BLaER1 (cell line): ENCODE measurements around the gene C14orf132.

Experiments used
- H3K27ac ChIP-seq: shearing (Covaris generic); formaldehyde crosslinking; 2 replicates; pipeline ENCODE4 v1.8.1; 2022
- H3K27me3 ChIP-seq: shearing (Covaris generic); formaldehyde crosslinking; 2 replicates; pipeline ENCODE4 v1.8.1; 2022
- H3K36me3 ChIP-seq: shearing (Covaris generic); formaldehyde crosslinking; 2 replicates; pipeline ENCODE4 v1.8.1; 2022
- H3K4me1 ChIP-seq: shearing (Covaris generic); formaldehyde crosslinking; 2 replicates; pipeline ENCODE4 v1.8.1; 2022
- H3K4me2 ChIP-seq: shearing (Covaris generic); formaldehyde crosslinking; 2 replicates; pipeline ENCODE4 v1.8.1; 2022
- H3K4me3 ChIP-seq: shearing (Covaris generic); formaldehyde crosslinking; 2 replicates; pipeline ENCODE4 v1.8.1; 2022
- H3K9ac ChIP-seq: shearing (Covaris generic); formaldehyde crosslinking; 2 replicates; pipeline ENCODE4 v1.8.1; 2022
- H3K9me3 ChIP-seq: shearing (Covaris generic); formaldehyde crosslinking; 2 replicates; pipeline ENCODE4 v1.8.1; 2022
- H4K20me1 ChIP-seq: shearing (Covaris generic); formaldehyde crosslinking; 2 replicates; pipeline ENCODE4 v1.8.1; 2022
- Cebpa-rat ChIP-seq: shearing (Covaris generic); IDR thresholded peaks from 2 replicates; pipeline ENCODE4 v1.8.1; 2022

C14orf132 gene

DNA sequence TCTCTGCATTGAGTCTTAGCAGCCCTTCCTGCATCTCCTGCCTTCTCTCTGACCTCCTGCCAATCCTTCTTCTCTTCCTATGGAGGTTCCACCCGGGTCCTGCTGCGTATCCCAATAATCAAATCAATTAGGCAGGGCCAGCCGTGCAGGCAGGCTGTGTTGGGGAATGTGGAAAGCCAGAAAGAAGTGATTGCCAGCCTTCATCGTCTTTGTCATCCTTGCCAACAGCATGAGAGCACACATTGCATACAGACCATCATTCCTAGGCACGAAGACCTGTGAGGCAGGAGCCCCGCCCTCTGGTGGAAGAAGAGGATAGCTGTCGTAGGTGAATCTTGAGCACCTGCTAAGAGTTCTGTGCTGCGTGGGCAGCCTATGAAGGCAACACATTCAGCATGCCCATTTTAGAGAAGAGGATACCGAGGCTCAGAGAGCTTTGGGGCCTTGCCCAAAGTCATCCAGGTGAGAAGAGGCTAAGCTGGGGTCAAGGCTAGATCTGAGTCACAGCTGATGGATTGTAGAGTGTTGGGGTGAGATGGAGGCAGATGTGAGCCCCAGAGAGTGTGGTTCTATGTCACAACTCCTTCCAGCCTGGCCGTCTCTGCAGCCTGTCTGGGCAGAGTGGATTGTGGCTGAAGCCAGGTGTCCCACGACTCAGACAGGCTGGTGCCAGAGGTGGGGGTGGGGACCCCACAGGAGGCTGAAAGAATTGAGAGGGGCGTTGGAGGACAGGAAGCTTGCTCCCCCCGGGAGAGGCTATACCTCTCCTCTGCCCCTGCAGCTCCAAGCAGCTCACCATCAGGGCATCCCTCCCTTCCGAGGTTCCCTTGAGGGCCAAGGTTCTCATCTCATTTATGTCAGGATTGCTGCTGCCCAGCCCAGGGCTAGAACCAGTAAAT is 12.7 kb downstream of the C14orf132 start:
- peak overlapping the region; percentile 41 for H3K4me2 ChIP-seq
- H3K27ac ChIP-seq = no peak overlapping the region
- H3K4me1 ChIP-seq = peaks cover 62% of the 10 kb centered on the region
- H4K20me1 ChIP-seq = peaks cover 89% of the 10 kb centered on the region
- no peaks in the 10 kb centered on the region for H3K27me3 ChIP-seq
- no peak overlapping the region for H3K4me3 ChIP-seq
- H3K9me3 ChIP-seq = no peaks in the 10 kb centered on the region
- TF ChIP-seq Cebpa-rat = no peak
- no peak overlapping the region for H3K9ac ChIP-seq
- H3K36me3 ChIP-seq = peaks cover 51% of the 10 kb centered on the region

DNA sequence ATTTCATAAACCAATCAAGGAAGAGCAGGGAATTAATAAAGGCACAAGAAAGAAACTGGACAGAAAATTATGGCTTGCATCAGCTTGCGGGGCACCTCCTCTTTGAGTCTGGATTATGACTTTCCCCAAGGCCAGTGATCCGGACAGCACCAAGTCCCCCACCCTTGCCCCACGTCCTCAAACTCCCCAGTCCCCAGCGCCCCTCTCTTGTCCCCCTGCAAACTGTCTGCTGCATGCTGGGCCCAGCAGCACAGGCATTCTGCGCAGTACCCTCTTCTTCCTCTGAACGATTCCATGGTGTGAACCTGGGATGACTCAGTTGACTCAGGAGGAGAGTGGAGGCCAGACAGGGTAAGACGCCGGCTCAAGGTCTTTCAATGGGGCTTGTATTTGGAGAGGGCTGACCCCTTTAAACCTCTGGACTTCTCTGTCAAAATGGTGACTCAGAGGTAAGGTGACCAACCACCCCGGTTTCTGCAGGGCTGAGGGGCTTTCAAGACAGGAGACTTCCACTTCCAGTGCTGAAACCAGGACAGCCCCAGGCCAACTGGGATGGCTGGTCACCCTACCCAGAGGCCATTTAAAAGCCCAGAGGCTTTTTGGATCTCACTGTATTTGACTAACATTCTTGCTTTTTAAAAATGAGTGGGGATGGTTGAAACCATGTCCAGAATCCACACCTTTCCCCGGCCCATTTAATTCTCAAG is 13.5 kb downstream of the C14orf132 start:
- Histone ChIP-seq H3K9me3 (no peaks in the 10 kb centered on the region), H4K20me1 (peaks cover 89% of the 10 kb centered on the region), H3K27ac (peak overlapping the region; percentile 60; the same call in 1 of the 2 replicates), H3K4me3 (no peak overlapping the region), H3K4me1 (peaks cover 63% of the 10 kb centered on the region), H3K9ac (0 out of 2 replicates have a peak overlapping the region, but pooled peaks have one; percentile 53), H3K27me3 (no peaks in the 10 kb centered on the region), H3K4me2 (peak overlapping the region; percentile 71), H3K36me3 (peaks cover 54% of the 10 kb centered on the region)
- no peak for TF ChIP-seq Cebpa-rat

DNA sequence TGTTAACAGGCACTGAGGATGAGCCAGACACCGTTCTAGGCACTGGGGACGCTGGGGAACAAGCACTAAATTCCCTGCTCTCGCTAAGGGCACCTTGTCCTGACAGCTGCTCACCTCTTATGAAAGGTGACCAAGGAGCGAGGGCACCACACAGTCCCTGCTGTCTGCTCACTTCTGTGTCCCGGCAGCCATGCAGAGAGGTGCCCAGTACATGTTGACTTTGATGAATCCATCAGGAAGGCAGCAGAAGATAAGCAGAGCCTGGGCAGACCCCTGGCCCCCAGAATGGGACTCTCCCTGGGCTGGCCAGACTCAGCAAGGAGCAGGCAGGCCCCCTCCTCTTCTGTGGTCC is 14.1 kb downstream of the C14orf132 start:
- H3K4me3 ChIP-seq = no peak overlapping the region
- H3K9me3 ChIP-seq = no peaks in the 10 kb centered on the region
- H3K4me2 ChIP-seq = peak overlapping the region; percentile 71
- H3K9ac ChIP-seq = peak overlapping the region; percentile 53; the same call in 1 of the 2 replicates
- no peaks in the 10 kb centered on the region for H3K27me3 ChIP-seq
- H3K4me1 ChIP-seq = peaks cover 63% of the 10 kb centered on the region
- peaks cover 55% of the 10 kb centered on the region for H3K36me3 ChIP-seq
- H3K27ac ChIP-seq = peak overlapping the region; percentile 60
- no peak for TF ChIP-seq Cebpa-rat
- peaks cover 88% of the 10 kb centered on the region for H4K20me1 ChIP-seq

DNA sequence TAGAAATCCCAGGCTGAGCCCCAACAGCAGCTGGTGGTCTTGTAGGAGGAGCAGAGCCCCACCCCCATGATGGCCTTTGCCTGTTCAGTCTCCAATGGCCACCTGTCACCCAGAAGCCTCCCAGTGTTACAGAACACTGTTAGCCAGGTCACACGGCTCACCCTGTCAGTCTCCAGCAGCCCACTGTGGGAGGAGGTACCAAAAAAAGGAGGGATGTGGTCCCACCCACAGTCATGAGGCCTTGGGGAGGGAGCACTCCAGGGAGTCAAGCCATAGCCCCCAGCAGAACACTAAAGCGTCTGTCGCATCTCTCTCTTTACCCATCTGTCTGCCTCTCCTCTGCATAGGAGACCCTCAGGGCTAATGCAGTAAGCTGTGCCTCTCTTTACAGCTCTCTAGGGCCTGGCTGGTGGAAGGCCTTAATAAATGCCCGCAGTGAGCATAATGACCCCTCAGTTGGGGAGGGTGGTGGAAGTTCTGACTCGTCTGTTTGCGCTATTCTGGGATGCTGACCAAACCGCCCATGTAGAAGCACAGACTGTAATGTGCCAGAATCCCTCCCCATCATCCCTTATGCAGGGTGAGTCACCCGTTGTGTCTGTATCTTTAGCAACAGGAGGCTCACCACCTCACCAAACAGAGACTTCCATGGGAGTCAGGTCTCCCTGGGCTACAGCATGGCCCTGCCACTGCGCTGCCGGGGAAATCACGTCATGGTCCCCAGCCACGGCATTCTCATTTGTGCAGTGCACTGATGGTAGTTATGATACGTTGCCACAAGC is 14.6 kb downstream of the C14orf132 start:
- H3K4me3 ChIP-seq = no peak overlapping the region
- peaks cover 88% of the 10 kb centered on the region for H4K20me1 ChIP-seq
- peak overlapping the region; percentile 71 for H3K4me2 ChIP-seq
- TF ChIP-seq Cebpa-rat = no peak
- peak overlapping the region; percentile 53 for H3K9ac ChIP-seq
- no peaks in the 10 kb centered on the region for H3K9me3 ChIP-seq
- peaks cover 63% of the 10 kb centered on the region for H3K4me1 ChIP-seq
- no peaks in the 10 kb centered on the region for H3K27me3 ChIP-seq
- H3K36me3 ChIP-seq = peaks cover 56% of the 10 kb centered on the region
- H3K27ac ChIP-seq = peak overlapping the region; percentile 60

DNA sequence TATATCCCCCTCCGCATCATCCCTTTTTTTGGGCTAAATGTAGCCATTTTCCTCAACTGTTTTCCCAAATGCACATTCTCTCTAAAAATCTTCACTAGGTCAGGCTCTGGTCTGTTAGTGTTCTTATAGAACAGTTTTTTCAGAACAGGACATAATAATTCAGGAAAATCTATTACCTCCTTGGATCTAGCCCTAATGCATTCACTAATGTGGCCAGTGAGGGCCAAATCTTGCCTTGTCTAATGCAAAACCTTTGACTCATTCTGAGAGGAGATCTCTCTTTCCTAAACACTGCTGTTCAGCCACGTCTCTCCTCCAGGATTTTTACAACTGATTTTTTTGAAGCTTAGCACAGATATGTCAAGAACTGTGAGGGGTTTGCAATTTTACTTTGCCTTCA is 15.5 kb downstream of the C14orf132 start:
- Histone ChIP-seq H3K4me3 (no peak overlapping the region), H3K9me3 (no peaks in the 10 kb centered on the region), H3K36me3 (peaks cover 63% of the 10 kb centered on the region), H3K27me3 (no peaks in the 10 kb centered on the region), H3K9ac (peak overlapping the region; percentile 46), H4K20me1 (peaks cover 96% of the 10 kb centered on the region), H3K4me2 (peak overlapping the region; percentile 71), H3K4me1 (peaks cover 63% of the 10 kb centered on the region), H3K27ac (peak overlapping the region; percentile 60; the same call in 1 of the 2 replicates)
- TF ChIP-seq Cebpa-rat = no peak

DNA sequence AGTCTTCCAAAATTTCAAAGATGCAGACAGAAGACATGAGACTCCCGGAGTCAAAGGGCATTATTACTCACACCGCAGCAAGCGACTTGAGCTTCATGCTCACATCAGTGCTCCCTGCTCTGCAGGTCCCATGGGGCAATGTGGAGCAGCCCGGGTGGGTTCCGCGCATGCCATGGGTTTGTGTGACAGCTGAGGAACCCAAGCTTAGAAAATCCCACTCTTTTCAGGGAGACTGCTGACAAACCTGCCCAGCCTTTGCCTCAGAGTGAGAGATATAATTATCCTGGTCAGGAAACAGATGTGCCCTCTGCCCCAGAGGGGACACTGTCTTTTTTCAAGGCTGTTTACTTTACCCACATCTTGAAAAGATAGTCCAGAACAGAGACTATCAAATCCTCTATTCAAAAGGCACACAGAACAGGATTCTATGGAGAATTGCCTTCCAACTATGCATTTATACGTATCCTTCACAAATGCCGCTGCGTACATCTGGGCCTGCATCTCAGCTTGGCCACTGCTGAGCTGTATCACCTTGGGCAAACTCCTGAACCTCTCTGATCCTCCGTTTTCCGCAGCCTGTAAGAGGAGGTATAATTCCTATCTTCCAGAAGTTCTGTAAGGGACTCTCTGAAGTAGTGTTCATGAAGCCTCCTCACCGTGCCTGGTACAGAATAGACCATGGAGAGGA is 16.0 kb downstream of the C14orf132 start:
- no peak overlapping the region for H3K4me3 ChIP-seq
- no peak for TF ChIP-seq Cebpa-rat
- H3K4me2 ChIP-seq = peak overlapping the region; percentile 71
- no peak overlapping the region; the same call in 1 of the 2 replicates for H3K27ac ChIP-seq
- no peaks in the 10 kb centered on the region for H3K9me3 ChIP-seq
- peaks cover 63% of the 10 kb centered on the region for H3K4me1 ChIP-seq
- H4K20me1 ChIP-seq = peaks cover 97% of the 10 kb centered on the region
- H3K9ac ChIP-seq = no peak overlapping the region; the same call in 1 of the 2 replicates
- H3K36me3 ChIP-seq = peaks cover 67% of the 10 kb centered on the region
- H3K27me3 ChIP-seq = no peaks in the 10 kb centered on the region

DNA sequence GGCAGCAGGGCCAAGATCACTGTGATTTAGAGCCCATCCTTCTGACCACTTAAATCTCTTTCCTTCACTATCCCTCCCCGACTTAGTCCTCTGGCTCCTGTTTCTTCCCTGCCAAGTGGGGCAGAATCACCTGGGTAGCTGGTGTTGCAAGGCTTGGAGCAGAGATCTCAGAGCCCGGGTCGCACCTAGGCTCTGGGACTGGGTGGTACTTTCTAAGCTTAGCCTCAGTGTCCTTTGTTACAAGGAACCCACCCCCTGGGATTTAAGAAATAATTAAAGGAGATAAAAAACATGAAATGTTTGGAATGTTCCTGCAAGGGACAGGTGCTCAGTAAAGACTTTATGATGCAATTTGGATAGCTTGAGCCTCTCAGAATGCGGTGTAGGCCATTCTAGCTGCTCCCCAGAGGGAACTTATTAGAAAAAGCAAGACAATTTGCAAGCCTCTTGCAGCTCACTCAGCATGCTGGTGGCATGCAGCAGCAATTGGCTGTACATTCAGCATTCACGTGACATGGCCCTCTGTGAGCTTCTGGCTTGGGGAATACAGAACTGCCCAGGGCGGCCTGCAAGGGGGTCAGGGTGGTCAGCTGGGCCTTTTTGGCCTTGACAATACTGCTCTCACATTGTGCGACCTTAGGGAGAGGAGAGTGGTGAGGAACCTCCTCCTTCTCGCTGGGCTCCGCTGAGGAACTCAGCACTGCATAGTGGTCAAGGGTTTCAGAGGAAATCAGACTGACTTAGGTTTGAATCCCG is 16.8 kb downstream of the C14orf132 start:
- no peak overlapping the region for H3K27ac ChIP-seq
- peaks cover 61% of the 10 kb centered on the region for H3K4me1 ChIP-seq
- TF ChIP-seq Cebpa-rat = no peak
- H3K4me2 ChIP-seq = peak overlapping the region; percentile 71
- no peak overlapping the region for H3K9ac ChIP-seq
- peaks cover 69% of the 10 kb centered on the region for H3K36me3 ChIP-seq
- H4K20me1 ChIP-seq = peaks cover 97% of the 10 kb centered on the region
- no peaks in the 10 kb centered on the region for H3K9me3 ChIP-seq
- no peaks in the 10 kb centered on the region for H3K27me3 ChIP-seq
- H3K4me3 ChIP-seq = no peak overlapping the region

DNA sequence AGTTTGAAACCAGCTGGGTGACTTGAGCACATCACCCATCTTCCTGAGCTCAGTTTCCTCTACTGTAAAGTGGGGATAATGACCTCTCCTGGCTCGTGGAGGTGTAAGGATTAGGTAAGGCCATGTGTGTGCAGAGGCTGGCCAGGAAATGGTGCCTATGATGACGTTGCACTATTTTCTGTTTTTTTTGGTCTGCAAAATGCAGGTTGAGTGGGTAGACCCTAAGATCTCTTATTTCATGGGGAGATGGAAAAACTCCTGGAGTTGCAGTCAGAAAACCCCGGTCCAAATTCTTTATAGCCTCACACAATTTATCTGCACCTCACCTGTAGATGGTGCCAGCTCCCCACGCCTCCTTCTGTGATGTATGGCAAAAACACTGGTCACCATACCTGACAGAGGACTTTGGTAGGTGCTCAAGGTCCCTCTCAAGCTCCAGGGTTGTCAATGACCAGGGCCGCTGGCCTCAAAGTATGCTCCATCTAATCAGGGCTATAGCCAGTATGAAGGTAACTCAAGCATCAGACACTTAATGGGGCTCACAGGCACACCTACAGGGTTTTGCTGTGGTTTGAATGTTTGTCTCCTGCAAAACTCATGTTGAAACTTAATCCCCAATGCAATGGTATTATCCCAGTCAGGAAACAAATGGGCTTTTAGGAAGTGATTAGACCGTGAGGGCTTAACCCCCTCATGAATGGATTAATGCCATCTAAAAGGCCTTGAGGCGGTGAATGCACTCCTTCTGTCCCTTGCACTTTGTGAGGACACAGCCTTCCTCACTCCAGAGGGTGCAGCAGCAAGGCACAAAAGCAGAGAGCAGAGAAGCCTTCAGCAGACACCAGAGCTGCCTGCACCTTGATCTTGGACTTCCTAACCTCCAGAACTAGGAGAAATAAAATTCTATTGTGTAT is 17.6 kb downstream of the C14orf132 start:
- Histone ChIP-seq H3K4me3 (no peak overlapping the region), H3K9me3 (no peaks in the 10 kb centered on the region), H3K36me3 (peaks cover 68% of the 10 kb centered on the region), H3K27ac (no peak overlapping the region), H3K4me1 (peaks cover 52% of the 10 kb centered on the region), H3K4me2 (peak overlapping the region; percentile 71; the same call in 1 of the 2 replicates), H3K9ac (no peak overlapping the region), H4K20me1 (peaks cover 96% of the 10 kb centered on the region), H3K27me3 (no peaks in the 10 kb centered on the region)
- no peak for TF ChIP-seq Cebpa-rat
